Measurements from ENCODE around the gene GARIN3.

Gene GARIN3

DNA sequence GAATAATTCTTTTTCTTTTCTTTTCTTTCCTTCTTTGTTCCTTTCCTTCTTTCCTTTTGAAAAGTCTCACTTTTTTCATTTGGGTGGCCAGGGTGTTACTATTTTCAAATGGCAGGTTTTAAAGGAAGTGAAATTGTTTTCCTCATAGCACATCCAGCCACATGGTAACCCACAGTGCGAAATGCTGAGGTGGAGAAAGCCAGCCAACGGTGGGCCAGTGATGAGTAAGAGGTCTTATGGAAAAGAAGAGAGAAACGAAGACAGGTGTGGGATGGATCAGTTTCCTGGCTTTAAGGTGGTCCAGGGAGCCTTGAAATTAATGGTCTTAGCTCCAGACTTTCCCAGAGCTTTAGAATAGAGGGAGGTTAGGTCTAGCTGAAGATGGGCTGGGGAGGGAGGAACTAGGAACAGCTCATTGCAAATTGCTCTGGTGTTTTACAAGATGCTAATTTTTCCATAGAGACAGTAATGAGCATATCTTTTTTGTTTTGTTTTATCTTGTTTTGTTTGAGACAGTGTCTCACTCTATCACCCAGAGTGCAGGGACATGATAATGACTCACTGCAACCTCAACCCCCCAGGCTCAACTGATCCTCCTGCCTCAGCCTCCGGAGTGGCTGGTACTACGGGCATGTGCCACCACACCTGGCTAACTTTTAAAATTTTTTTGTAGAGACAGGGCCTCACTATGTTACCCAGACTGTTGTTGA lies 32.4 kb upstream of the GARIN3 start:
- no peak overlapping the region for H3K27ac ChIP-seq
- H3K27me3 ChIP-seq, result peaks cover 50% of the 10 kb centered on the region
- no peak overlapping the region for H3K4me3 ChIP-seq (ENCODE audit: low read depth in 1 of 2, low read length in 1 of 2)
- no peaks in the 10 kb centered on the region for H3K36me3 ChIP-seq
- no peaks in the 10 kb centered on the region for H3K9me3 ChIP-seq
- TF ChIP-seq CTCF (IDR thresholded peaks at IDR 0.05), result no peak
- H3K4me1 ChIP-seq (ENCODE audit: control insufficient read depth in 1 of 2, insufficient read depth in 1 of 2, low read depth in 1 of 2, low read length in 1 of 2), result no peaks in the 10 kb centered on the region

- Histone ChIP-seq H3K4me3 (ENCODE audit: low read depth in 1 of 2, low read length in 1 of 2) (no peak overlapping the region), H3K9me3 (no peaks in the 10 kb centered on the region), H3K27ac (no peak overlapping the region), H3K36me3 (no peaks in the 10 kb centered on the region), H3K27me3 (peaks cover 39% of the 10 kb centered on the region), H3K4me1 (ENCODE audit: control insufficient read depth in 1 of 2, insufficient read depth in 1 of 2, low read depth in 1 of 2, low read length in 1 of 2) (no peaks in the 10 kb centered on the region)
- no peak for TF ChIP-seq CTCF (IDR thresholded peaks at IDR 0.05)
Observed at GRCh38 chr5:157197086-157197485, 31.0 kb upstream of the GARIN3 start.

DNA sequence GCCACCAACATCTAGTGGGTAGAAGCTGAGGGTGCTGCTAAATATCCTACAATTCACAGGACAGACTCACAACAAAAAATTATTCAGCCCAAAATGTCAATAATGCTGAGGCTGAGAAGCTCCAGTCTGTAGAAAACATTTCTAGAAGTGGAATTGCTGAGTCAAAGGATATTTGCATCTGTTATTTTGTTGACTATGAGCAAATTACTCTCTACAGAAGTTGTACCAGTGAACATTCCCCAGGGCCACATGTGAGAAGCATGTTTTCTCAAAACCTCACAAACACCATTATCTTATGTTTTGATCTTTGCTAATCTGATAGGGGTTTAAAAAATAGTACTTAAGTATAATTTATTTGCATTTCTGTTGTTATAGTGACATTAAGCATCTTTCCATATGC lies 30.0 kb upstream of the GARIN3 start:
- H3K36me3 ChIP-seq, result no peaks in the 10 kb centered on the region
- H3K9me3 ChIP-seq, result no peaks in the 10 kb centered on the region
- no peak for TF ChIP-seq CTCF (IDR thresholded peaks at IDR 0.05)
- peaks cover 35% of the 10 kb centered on the region for H3K27me3 ChIP-seq
- no peak overlapping the region for H3K27ac ChIP-seq
- H3K4me3 ChIP-seq (ENCODE audit: low read depth in 1 of 2, low read length in 1 of 2), result no peak overlapping the region
- H3K4me1 ChIP-seq (ENCODE audit: control insufficient read depth in 1 of 2, insufficient read depth in 1 of 2, low read depth in 1 of 2, low read length in 1 of 2), result no peaks in the 10 kb centered on the region

- H3K9me3 ChIP-seq, result no peaks in the 10 kb centered on the region
- TF ChIP-seq CTCF (IDR thresholded peaks at IDR 0.05), result no peak
- H3K27ac ChIP-seq, result no peak overlapping the region
- no peaks in the 10 kb centered on the region for H3K36me3 ChIP-seq
- no peaks in the 10 kb centered on the region for H3K4me1 ChIP-seq (ENCODE audit: control insufficient read depth in 1 of 2, insufficient read depth in 1 of 2, low read depth in 1 of 2, low read length in 1 of 2)
- peaks cover 23% of the 10 kb centered on the region for H3K27me3 ChIP-seq
- H3K4me3 ChIP-seq (ENCODE audit: low read depth in 1 of 2, low read length in 1 of 2), result no peak overlapping the region
Observed at GRCh38 chr5:157193699-157194424, 27.8 kb upstream of the GARIN3 start.

DNA sequence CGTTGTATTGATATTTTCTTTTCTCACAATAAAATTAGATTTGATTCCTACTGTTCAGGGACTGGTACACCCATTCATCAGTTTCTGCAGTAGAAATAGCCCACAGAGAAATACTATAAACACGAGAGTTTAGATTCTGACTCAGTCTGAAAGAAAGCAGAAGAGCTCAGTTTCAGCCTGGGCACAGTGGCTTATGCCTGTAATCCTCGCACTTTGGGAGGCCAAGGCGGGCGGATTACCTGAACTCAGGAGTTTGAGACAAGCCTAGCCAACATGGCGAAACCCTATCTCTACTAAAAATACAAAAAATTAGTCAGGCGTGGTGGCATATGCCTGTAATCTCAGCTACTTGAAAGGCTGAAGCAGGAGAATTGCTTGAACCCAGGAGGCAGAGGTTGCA lies 23.2 kb upstream of the GARIN3 start:
- Histone ChIP-seq H3K27me3 (peaks cover 3% of the 10 kb centered on the region), H3K9me3 (no peaks in the 10 kb centered on the region), H3K4me3 (ENCODE audit: low read depth in 1 of 2, low read length in 1 of 2) (no peak overlapping the region), H3K36me3 (no peaks in the 10 kb centered on the region), H3K27ac (no peak overlapping the region), H3K4me1 (ENCODE audit: control insufficient read depth in 1 of 2, insufficient read depth in 1 of 2, low read depth in 1 of 2, low read length in 1 of 2) (no peaks in the 10 kb centered on the region)
- TF ChIP-seq CTCF (IDR thresholded peaks at IDR 0.05), result no peak
